Left lung (tissue), 10 donors: ENCODE data around the gene PRKN. TPM values are rescaled to one million over a fixed set of nuclear protein-coding genes. Genes with fewer than 3 reads are reported as not detected.

ENCODE experiments used
- ATAC-seq: fragments of 200-7000 bp; cut with Tn5 transposase; one replicate; pipeline ENCODE4 v1.9.1; 2020; ENCODE audit warnings: moderate library complexity
- DNase-seq, 4 donors: peaks; one replicate each; pipeline ENCODE4 v3.0.0-alpha.2; 2013 to 2020
- H3K27ac ChIP-seq, 2 donors: fragments of 200-600 bp; sonication (generic) in 1 of 2; one replicate each; pipeline versions ENCODE4 v1.5.0 to v1.8.0; 2020 to 2021
- H3K27me3 ChIP-seq, 2 donors: fragments of 200-600 bp; sonication (generic) in 1 of 2; one replicate each; pipeline versions ENCODE4 v1.5.0 to v1.8.0; 2020 to 2021
- H3K36me3 ChIP-seq, 2 donors: fragments of 200-600 bp; sonication (generic) in 1 of 2; one replicate each; pipeline versions ENCODE4 v1.5.0 to v1.8.0; 2020 to 2021
- H3K4me1 ChIP-seq, 2 donors: fragments of 200-600 bp; one replicate each; pipeline ENCODE4 v1.8.0; 2021
- H3K4me3 ChIP-seq, 2 donors: fragments of 200-600 bp; sonication (generic) in 1 of 2; one replicate each; pipeline versions ENCODE4 v1.5.0 to v1.8.0; 2020 to 2021; ENCODE audit warnings: mild to moderate bottlenecking in 1 of 2
- H3K9me3 ChIP-seq, 2 donors: fragments of 200-600 bp; sonication (generic) in 1 of 2; one replicate each; pipeline versions ENCODE4 v1.5.0 to v1.8.0; 2020 to 2021
- intact Hi-C, 2 donors: fragments of 100-400 bp; cut with DNase I; formaldehyde crosslinking; loops; one replicate each; pipeline versions ENCODE4 v1.11.2 to v1.14.2; 2022
- polyA plus RNA-seq, 6 donors: library from polyadenylated mRNA; unstranded; fragments of 120-200 nt; gene quantifications; one replicate each; pipeline ENCODE4 v1.2.1, GENCODE V29; 2013; ENCODE audit not compliant: insufficient read length in 6 of 6
- total RNA-seq, 2 donors: library from RNA; stranded (reverse); fragmentation: NEBNext Ultra II Directional; extraction: Animal tissue kit (Norgen Biotek cat#: 25700); gene quantifications; one replicate each; pipeline ENCODE4 v1.2.1, GENCODE V29; 2021
- TF ChIP-seq, protein P1 (sequence below), 2 donors: fragments of 200-600 bp; sonication (generic) in 1 of 2; IDR thresholded peaks; one replicate each; pipeline versions ENCODE4 v1.5.0 to v1.8.0; 2021; ENCODE audit warnings: antibody characterized with exemption in 2 of 2
- donor health status: DM: no; HTN: yes; CAD: no.
- donor health status: DM: no; HTN: no; CAD: no.

Gene PRKN
- total and polyA plus RNA-seq, 8 donors, result 1.9 to 4.3 (median 2.5) TPM

- TF ChIP-seq, protein P1, sequence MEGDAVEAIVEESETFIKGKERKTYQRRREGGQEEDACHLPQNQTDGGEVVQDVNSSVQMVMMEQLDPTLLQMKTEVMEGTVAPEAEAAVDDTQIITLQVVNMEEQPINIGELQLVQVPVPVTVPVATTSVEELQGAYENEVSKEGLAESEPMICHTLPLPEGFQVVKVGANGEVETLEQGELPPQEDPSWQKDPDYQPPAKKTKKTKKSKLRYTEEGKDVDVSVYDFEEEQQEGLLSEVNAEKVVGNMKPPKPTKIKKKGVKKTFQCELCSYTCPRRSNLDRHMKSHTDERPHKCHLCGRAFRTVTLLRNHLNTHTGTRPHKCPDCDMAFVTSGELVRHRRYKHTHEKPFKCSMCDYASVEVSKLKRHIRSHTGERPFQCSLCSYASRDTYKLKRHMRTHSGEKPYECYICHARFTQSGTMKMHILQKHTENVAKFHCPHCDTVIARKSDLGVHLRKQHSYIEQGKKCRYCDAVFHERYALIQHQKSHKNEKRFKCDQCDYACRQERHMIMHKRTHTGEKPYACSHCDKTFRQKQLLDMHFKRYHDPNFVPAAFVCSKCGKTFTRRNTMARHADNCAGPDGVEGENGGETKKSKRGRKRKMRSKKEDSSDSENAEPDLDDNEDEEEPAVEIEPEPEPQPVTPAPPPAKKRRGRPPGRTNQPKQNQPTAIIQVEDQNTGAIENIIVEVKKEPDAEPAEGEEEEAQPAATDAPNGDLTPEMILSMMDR (IDR thresholded peaks at IDR 0.05), result no peak
- H3K4me1 ChIP-seq, result no peaks in the 10 kb centered on the region
- H3K36me3 ChIP-seq, result no peaks in the 10 kb centered on the region
- ATAC-seq (no peak), DNase-seq (no peak)
- peaks cover 0 to 24% of the 10 kb centered on the region in 2 donors for H3K9me3 ChIP-seq
- H3K27me3 ChIP-seq, result no peaks in the 10 kb centered on the region
- intact Hi-C loops, result no loop called here
- no peak overlapping the region for H3K4me3 ChIP-seq
- no peak overlapping the region for H3K27ac ChIP-seq
Measured at GRCh38 chr6:161996783-161997182, 730.8 kb downstream of the PRKN start.

DNA sequence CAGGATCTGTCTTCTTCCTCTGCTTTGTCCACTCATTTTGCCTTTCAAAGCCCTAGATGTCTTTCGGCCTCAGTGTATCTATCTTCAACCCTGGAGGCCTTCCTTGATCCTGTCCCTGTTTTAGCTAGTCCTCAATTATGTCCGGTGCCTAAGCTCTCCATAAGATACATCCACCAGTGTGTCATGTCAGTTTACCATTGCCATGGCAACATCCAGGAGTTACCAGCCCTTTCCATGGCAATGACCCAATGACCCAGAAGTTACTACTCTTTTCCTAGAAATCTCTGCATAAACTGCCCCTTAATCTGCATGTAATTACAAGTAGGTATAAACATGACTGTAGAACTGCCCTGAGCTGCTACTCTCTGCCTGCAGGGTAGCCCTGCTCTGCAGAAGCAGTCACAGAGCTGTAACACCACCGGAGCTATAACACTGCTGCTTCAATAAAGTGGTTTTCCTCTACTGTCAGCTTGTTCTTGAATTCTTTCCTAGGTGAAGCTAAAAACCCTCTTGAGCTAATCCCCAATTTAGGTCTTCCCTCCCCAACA is 741.6 kb downstream of the PRKN start:
- Histone ChIP-seq H3K27me3 (no peaks in the 10 kb centered on the region), H3K27ac (no peak overlapping the region), H3K36me3 (no peaks in the 10 kb centered on the region), H3K9me3 (peaks cover 0 to 28% of the 10 kb centered on the region in 2 donors), H3K4me1 (no peaks in the 10 kb centered on the region), H3K4me3 (no peak overlapping the region)
- TF ChIP-seq, protein P1 (IDR thresholded peaks at IDR 0.05), result no peak
- intact Hi-C loops, result no loop called here
- DNase-seq, result no peak
- no peak for ATAC-seq

DNA sequence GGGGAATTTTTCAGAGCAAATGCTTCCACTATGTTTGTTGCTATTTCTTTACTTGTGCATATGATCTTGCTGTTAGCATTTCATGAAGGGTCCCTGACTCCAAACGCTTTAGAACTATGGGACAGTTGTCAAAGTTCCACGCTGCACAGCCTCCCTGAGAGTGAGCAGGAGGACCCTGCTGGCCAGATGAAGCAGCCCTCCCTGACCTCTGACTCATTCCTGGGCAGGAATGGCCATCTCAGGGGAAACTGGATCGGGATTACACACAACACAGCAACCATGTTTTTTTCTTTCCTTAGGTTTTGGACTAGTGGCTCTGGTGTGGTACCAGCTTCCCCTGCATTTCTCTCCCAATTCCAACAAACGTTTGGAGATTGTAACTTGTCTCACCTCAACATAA is 742.9 kb downstream of the PRKN start:
- ATAC-seq, result no peak
- intact Hi-C loops, result no loop called here
- H3K27me3 ChIP-seq, result no peaks in the 10 kb centered on the region

DNA sequence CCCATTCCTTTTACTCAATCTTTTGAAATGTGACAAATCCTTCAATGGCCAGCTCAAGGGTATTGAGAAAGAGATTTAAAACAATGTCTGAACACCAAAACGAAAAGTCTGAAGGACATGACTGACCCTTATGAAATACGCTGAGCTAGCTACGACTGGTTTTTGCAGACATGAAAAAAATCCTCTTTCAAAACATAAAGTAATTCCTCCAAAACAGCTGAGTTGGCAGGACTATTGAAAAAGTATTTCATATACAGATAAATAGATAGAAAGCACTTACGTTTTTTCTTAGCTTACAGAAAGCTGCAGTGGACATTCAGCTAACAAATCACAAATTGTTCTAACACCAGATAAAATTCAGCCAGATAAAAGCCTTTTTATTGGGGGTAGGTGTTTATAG is 751.0 kb downstream of the PRKN start:
- ATAC-seq, result no peak
- TF ChIP-seq, protein P1 (IDR thresholded peaks at IDR 0.05), result no peak
- Histone ChIP-seq H3K27ac (no peak overlapping the region), H3K27me3 (no peaks in the 10 kb centered on the region), H3K4me3 (no peak overlapping the region), H3K36me3 (no peaks in the 10 kb centered on the region), H3K9me3 (peaks cover 0 to 19% of the 10 kb centered on the region in 2 donors), H3K4me1 (no peaks in the 10 kb centered on the region)
- intact Hi-C loops, result no loop called here
- DNase-seq, result peak in 2 of 4 donors; percentile 18 to 40

More for the DNA sequence above, 742.9 kb downstream of the PRKN start:
- Histone ChIP-seq H3K27ac (no peak overlapping the region), H3K4me1 (no peaks in the 10 kb centered on the region), H3K36me3 (no peaks in the 10 kb centered on the region), H3K4me3 (no peak overlapping the region), H3K9me3 (peaks cover 0 to 21% of the 10 kb centered on the region in 2 donors)
- DNase-seq, result no peak
- TF ChIP-seq, protein P1 (IDR thresholded peaks at IDR 0.05), result no peak

GRCh38 chr6:161973064-161973463 is 754.5 kb downstream of the PRKN start:
- Histone ChIP-seq H3K36me3 (no peaks in the 10 kb centered on the region), H3K27ac (no peak overlapping the region), H3K9me3 (peaks cover 0 to 9% of the 10 kb centered on the region in 2 donors), H3K27me3 (no peaks in the 10 kb centered on the region), H3K4me3 (no peak overlapping the region), H3K4me1 (no peaks in the 10 kb centered on the region)
- intact Hi-C loops, result no loop called here
- DNase-seq (no peak), ATAC-seq (no peak)
- TF ChIP-seq, protein P1 (IDR thresholded peaks at IDR 0.05), result no peak
